ENCODE data around the gene RASSF1. TPM values are rescaled to one million over a fixed set of nuclear protein-coding genes. Genes with fewer than 3 reads are reported as not detected.

The RASSF1 gene
- total and polyA plus RNA-seq, 10 of the 15 experiments (the other 5 are each of a cell fraction or from before 2014, with no cell fraction given) = 4.4 to 59.6 (median 37.2) TPM

- TF ChIP-seq CUX1 (IDR thresholded peaks at IDR 0.05; ENCODE audit: insufficient replicate concordance, low read depth, low read length) (peak; percentile 50), TARDBP (IDR thresholded peaks at IDR 0.05; ENCODE audit: borderline replicate concordance) (peak; percentile 98), ZBTB11 (CRISPR knock-in tag; IDR thresholded peaks at IDR 0.05) (peak; percentile 31; the same call in 1 of the 2 replicates)
Measured at GRCh38 chr3:50350527-50351322, 10.1 kb upstream of the RASSF1 start, which contains the start of the genes CYB561D2 and NPRL2 (continued).

Measured in GM12878 (cell line).